PC-9 (cell line): ENCODE data around the gene CACNA1G. TPM values are rescaled to one million over a fixed set of nuclear protein-coding genes. Genes with fewer than 3 reads are reported as not detected.
A peak's percentile ranks its signal among the peaks of the same experiment; 100 is the strongest.

Experiments
- BruUV-seq: library from RNA; stranded (reverse); fragments of 400-500 nt; replicated peaks from 2 replicates; lab custom pipeline; 2021; lab: Mats Ljungman, UMichigan
- CTCF ChIA-PET: fragments of 300-600 bp; sonication (Branson Sonifier 250); formaldehyde crosslinking; loops from one replicate; lab custom pipeline; 2022; ENCODE audit warnings: antibody characterized with exemption; lab: Charles Lee
- POLR2A ChIA-PET: fragments of 300-600 bp; sonication (Branson Sonifier 250); formaldehyde crosslinking; loops from one replicate; lab custom pipeline; 2022; ENCODE audit warnings: antibody characterized with exemption; ENCODE audit not compliant: unreplicated experiment; lab: Charles Lee
- DNase-seq, 2 experiments: peaks; one replicate each; pipeline versions ENCODE4 v3.0.0 to v3.0.0-alpha.2; 2015 to 2022; ENCODE audit warnings: mixed read lengths in 1 of 2
- H2AFZ ChIP-seq: fragments of 200-600 bp; sonication (generic); 2 replicates; pipeline ENCODE4 v1.8.1; 2017; ENCODE audit warnings: antibody characterized with exemption
- H3F3A ChIP-seq: fragments of 200-600 bp; sonication (generic); 2 replicates; pipeline ENCODE4 v1.8.1; 2017; ENCODE audit warnings: antibody characterized with exemption, mild to moderate bottlenecking, low read depth; ENCODE audit not compliant: insufficient read depth
- H3K27ac ChIP-seq: fragments of 200-600 bp; sonication (generic); 2 replicates; pipeline ENCODE4 v1.6.1; 2016; ENCODE audit warnings: mixed run types
- H3K27me3 ChIP-seq: fragments of 200-600 bp; sonication (generic); 2 replicates; pipeline ENCODE4 v1.6.1; 2016; ENCODE audit warnings: low read depth, mixed run types; ENCODE audit not compliant: insufficient read depth
- H3K36me3 ChIP-seq: fragments of 200-600 bp; sonication (generic); 2 replicates; pipeline ENCODE4 v1.6.1; 2016; ENCODE audit warnings: low read depth, mixed run types
- H3K4me1 ChIP-seq: fragments of 200-600 bp; sonication (generic); replicated peaks from 2 replicates; pipeline ENCODE4 v1.6.1; 2016; ENCODE audit warnings: mixed run types; ENCODE audit not compliant: insufficient read depth
- H3K4me2 ChIP-seq: fragments of 200-600 bp; sonication (generic); 2 replicates; pipeline ENCODE4 v1.6.1; 2017; ENCODE audit warnings: mixed run types
- H3K4me3 ChIP-seq: fragments of 200-600 bp; sonication (generic); 2 replicates; pipeline ENCODE4 v1.6.1; 2016; ENCODE audit warnings: mixed run types
- H3K79me2 ChIP-seq: fragments of 200-600 bp; sonication (generic); 2 replicates; pipeline ENCODE4 v1.6.1; 2017; ENCODE audit warnings: low read depth, mixed run types
- H3K9me2 ChIP-seq: fragments of 200-600 bp; sonication (generic); 2 replicates; pipeline ENCODE4 v1.8.1; 2017; ENCODE audit warnings: mild to moderate bottlenecking; ENCODE audit not compliant: insufficient read depth
- H3K9me3 ChIP-seq: fragments of 200-600 bp; sonication (generic); 2 replicates; pipeline ENCODE4 v1.8.1; 2016; ENCODE audit warnings: low read depth; ENCODE audit not compliant: insufficient read depth
- H4K20me1 ChIP-seq: fragments of 200-600 bp; sonication (generic); 2 replicates; pipeline ENCODE4 v1.8.1; 2017; ENCODE audit not compliant: insufficient read depth
- CTCF ChIP-seq: fragments of 200-600 bp; sonication (generic); conservative IDR thresholded peaks from 2 replicates; pipeline ENCODE4 v1.6.1; 2017; ENCODE audit warnings: mixed run types, antibody characterized with exemption, mild to moderate bottlenecking, moderate library complexity
- EZH2 ChIP-seq: fragments of 200-600 bp; sonication (generic); IDR thresholded peaks from 2 replicates; pipeline ENCODE4 v1.8.0; 2017; ENCODE audit warnings: antibody characterized with exemption, low read depth
- intact Hi-C: fragments of 100-400 bp; cut with micrococcal nuclease; formaldehyde crosslinking; loops from one replicate; pipeline ENCODE4 v1.10.0; 2022; ENCODE audit not compliant: unreplicated experiment
- total RNA-seq: library from RNA; stranded (reverse); gene quantifications from 2 replicates; pipeline ENCODE4 v1.2.3, GENCODE V29; 2021

Gene CACNA1G
- total RNA-seq, 1 experiment from 2014 or later = 0.46 TPM

- Histone ChIP-seq H3K4me1 (peaks cover 74% of the 10 kb centered on the region), H3K4me2 (no peak overlapping the region), H3K27ac (0 out of 2 replicates have a peak overlapping the region, but pooled peaks have one; percentile 97), H3K79me2 (peaks cover 18% of the 10 kb centered on the region; the same call in 1 of the 2 replicates), H2AFZ (no peak overlapping the region), H3K9me3 (no peaks in the 10 kb centered on the region), H3K36me3 (peaks cover 25% of the 10 kb centered on the region), H3K9me2 (no peaks in the 10 kb centered on the region), H4K20me1 (no peaks in the 10 kb centered on the region), H3F3A (peaks cover 92% of the 10 kb centered on the region), H3K4me3 (no peak overlapping the region), H3K27me3 (no peaks in the 10 kb centered on the region)
- no peak for DNase-seq
- BruUV-seq = no TSS peak
- no peak for TF ChIP-seq CTCF
- TF ChIP-seq EZH2 = no peak
- CTCF ChIA-PET = no interaction called here
- POLR2A ChIA-PET = interaction anchor here (0.6 kb wide), 1 partner anchor 11 kb away, joined by 4 read pairs; no protein-coding TSS in a partner anchor
- intact Hi-C loops = no loop called here
These were observed 103.4 kb downstream of the CACNA1G start for GRCh38 chr17:50663812-50664374.

- POLR2A ChIA-PET = no interaction called here
These were observed 104.4 kb downstream of the CACNA1G start for GRCh38 chr17:50664788-50665458.

GRCh38 chr17:50665838-50666237 is 105.3 kb downstream of the CACNA1G start:
- no peak for TF ChIP-seq EZH2
- no peak for TF ChIP-seq CTCF
- ChIA-PET POLR2A (no interaction called here), CTCF (no interaction called here)
- Histone ChIP-seq H3K79me2 (peaks cover 18% of the 10 kb centered on the region; the same call in 1 of the 2 replicates), H2AFZ (no peak overlapping the region), H3F3A (peaks cover 92% of the 10 kb centered on the region), H4K20me1 (no peaks in the 10 kb centered on the region), H3K27ac (no peak overlapping the region), H3K4me2 (no peak overlapping the region), H3K36me3 (peaks cover 35% of the 10 kb centered on the region), H3K27me3 (no peaks in the 10 kb centered on the region), H3K4me3 (no peak overlapping the region), H3K9me3 (no peaks in the 10 kb centered on the region), H3K9me2 (no peaks in the 10 kb centered on the region), H3K4me1 (peaks cover 74% of the 10 kb centered on the region)
- DNase-seq = no peak
- intact Hi-C loops = no loop called here
- no TSS peak for BruUV-seq

More at GRCh38 chr17:50664788-50665458, 104.4 kb downstream of the CACNA1G start:
- Histone ChIP-seq H3K36me3 (peaks cover 31% of the 10 kb centered on the region), H3K9me3 (no peaks in the 10 kb centered on the region), H3K79me2 (peaks cover 18% of the 10 kb centered on the region; the same call in 1 of the 2 replicates), H3F3A (peaks cover 92% of the 10 kb centered on the region), H3K4me1 (peaks cover 74% of the 10 kb centered on the region), H4K20me1 (no peaks in the 10 kb centered on the region), H3K4me2 (no peak overlapping the region), H3K9me2 (no peaks in the 10 kb centered on the region), H2AFZ (no peak overlapping the region), H3K27ac (no peak overlapping the region), H3K27me3 (no peaks in the 10 kb centered on the region), H3K4me3 (no peak overlapping the region)
- DNase-seq = no peak
- TF ChIP-seq EZH2 (no peak), CTCF (no peak)
- CTCF ChIA-PET = no interaction called here
- intact Hi-C loops = no loop called here
- no TSS peak for BruUV-seq
